HT-29 (cell line): ENCODE results near the gene STAMBP. TPM values are rescaled to one million over a fixed set of nuclear protein-coding genes. Genes with fewer than 3 reads are reported as not detected.
"Not testable (repeated sequence)": the region's sequence is repeated elsewhere in the genome, so short reads cannot be mapped to it uniquely, and the experiment has no call there.

Experiments used
- DNase-seq: peaks from one replicate; pipeline ENCODE4 v3.0.0-alpha.2; 2015; ENCODE audit warnings: low spot score
- total RNA-seq: library from RNA; depleted of rRNA; stranded (reverse); fragments of >200 nt; shearing (Covaris generic); gene quantifications from 2 replicates; pipeline ENCODE4 v1.2.3, GENCODE V29; 2014

The STAMBP gene
- total RNA-seq, 1 experiment from 2014 or later = 20.9 TPM

- DNase-seq = no peak
Measured at GRCh38 chr2:73886357-73886756, 57.6 kb downstream of the STAMBP start.

DNA sequence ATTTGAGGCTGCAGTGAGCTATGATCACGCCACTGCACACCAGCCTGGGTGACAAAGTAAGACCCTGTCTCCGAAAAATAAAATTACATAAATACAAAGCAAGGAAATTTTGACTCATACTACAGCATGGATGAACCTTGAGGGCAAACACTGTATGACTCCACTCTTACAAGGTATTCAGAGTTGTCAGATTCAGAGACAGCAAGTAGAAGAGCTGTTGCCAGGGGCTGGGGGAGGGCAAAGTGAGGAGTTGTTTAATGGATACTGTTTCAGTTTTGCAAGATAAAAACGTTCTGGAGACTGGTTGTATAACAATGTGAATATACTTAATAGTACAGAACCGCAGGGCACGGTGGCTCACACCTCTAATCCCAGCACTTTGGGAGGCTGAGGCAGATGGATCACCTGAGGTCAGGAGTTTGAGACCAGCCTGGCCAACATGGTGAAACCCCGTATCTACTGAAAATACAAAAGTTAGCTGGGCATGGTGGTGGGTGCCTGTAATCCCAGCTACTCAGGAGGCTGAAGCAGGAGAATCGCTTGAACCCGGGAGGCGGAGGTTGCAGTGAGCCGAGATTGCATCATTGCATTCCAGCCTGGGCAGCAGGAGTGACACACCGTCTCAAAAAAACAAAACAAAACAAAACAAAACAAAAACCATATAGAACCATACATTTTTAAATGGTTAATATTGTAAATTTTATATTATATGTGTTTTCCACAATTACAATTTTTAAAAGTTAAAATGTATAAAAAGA, 59.0 kb downstream of the STAMBP start:
- DNase-seq = not testable (repeated sequence)

DNA sequence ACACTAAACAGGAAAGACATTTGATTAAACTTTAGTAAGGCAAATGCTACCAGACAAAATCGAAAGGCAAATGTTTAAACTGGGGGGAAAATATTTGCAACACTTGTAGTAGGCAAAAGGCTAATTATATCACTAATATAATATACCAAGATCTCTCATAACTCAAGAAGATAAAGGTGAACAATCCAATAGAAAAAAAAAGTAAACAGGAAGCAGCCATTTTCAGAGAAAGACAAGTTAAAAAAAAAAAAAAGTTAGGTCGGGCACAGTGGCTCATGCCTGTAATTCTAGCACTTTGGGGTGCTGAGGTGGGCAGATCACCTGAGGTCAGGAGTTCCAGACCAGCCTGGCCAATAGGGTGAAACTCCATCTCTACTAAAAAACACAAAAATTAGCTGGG, 59.6 kb downstream of the STAMBP start:
- DNase-seq = no peak

GRCh38 chr2:73889206-73889605, 60.4 kb downstream of the STAMBP start:
- DNase-seq = no peak

- no peak for DNase-seq
Measured at GRCh38 chr2:73890301-73891092, 61.7 kb downstream of the STAMBP start.

DNA sequence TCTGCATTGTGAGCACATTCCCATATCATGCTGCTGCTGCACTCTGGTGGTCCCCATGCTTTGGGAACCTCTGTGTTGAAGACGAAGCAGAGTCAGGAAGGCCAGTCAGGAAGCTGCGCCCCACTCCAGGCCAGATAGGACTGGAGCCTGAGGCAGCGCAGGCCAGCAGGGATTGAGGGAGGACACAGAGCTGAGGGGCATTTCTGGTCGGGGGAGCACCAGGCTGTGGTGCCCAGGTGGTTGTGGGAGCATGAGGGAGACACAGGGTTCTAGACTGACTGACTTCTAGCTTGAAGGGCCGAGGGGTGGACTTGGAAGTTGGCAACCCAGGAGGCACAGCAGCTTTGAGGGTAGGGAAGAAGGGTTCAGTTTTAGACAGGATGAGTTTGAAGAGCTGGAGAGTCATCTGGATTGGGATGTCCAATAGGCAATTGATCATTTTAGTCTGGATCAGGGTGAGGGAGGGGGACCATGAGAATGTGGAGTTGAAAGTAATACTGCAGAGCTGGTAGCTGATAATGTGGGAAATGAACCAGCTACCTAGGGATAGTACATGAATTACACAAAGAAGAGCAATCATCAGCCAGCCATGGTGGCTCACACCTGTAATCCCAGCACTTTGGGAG, 62.6 kb downstream of the STAMBP start:
- DNase-seq = no peak

DNA sequence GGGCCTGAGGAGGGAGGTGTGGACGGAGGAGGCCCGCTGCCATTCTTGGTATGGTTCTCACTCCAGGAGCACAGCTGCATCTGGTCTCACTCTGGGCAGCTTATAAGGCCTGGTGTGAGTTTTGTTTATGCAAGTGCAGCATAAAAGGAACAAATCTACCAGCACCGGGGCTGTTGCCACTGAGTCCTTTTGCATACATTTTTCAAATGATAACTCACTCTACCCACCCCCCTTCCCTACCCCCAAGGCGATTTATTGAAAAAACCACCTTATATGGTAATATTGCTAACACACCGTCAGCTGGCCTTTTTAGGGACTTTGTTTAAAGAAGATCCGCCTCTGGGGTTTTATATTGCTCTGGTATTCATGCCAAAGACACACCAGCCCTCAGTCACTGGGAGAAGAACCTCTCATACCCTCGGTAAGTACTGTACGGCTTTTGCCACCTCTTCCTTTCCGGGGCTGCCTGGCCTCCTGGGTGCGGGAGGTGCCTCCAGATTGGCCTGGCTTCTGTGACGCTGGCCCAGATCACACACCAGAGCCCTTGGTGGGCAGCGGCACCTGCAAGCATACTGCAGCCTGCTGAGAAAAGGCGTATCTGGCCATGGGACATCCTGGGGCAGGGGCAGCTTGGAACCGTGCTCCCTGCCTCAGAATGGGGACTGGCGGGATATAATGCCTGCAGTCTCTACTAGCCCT, 64.0 kb downstream of the STAMBP start, which contains the start of gene ACTG2:
ACTG2 (plus strand) TSS at position 378 of the 699 bp plus-strand sequence. CDS start 8,304 bp downstream, outside the sequence.
- no peak for DNase-seq

DNA sequence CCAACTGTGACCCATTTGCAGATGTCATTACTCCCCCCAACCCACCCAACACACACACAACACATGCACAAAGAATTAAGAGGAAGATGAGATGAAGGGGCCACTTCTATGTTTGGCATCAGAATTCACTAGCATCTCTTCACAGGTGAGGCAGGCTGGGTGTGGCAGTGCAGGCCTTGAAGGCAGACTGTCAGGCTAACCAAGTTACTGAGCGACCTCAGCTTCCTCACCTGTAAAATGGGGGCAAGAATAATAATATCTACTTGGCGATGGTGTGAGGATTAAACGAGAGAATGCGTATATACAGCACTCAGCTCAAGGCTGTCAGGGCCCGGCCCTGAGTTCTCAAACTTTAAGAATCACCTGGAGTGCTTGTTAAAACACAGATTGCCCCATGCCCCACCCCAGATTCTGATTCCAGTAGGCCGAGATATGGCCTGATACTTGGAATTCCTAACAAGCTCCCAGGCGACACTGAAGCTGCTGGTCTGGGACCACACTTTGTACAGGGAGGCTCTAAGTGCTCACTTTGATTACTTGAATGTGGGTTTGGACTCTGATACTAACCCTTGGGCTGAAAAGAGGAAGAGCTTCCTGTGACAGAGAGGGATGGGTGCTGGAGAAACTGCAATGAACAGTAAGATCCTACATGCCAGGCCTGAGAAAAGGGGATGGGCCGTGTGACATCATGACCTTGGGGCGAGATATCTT, 65.2 kb downstream of the STAMBP start:
- DNase-seq = no peak

- DNase-seq = no peak
Measured at GRCh38 chr2:73894475-73894850, 65.7 kb downstream of the STAMBP start.

DNA sequence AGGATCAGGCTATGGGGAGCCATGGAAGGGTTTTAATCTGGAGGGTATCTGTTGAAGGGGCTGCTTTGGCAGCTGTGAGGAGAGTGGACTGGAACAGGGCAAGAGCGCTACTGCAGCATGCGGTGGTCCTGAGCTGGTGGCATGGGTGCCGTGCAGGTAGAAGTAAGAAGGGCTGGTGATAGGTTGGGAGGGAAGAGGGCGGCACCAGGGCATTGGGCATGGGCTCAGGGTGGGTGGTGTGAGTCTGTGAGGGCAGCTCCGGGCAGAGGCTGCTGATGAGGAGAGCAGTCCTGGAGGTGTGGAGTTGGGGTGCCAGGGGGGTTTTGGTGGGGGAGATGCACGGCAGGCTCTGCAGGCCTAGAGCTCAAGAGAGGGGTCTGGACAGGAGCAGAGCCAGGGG, 66.1 kb downstream of the STAMBP start:
- DNase-seq = no peak

DNA sequence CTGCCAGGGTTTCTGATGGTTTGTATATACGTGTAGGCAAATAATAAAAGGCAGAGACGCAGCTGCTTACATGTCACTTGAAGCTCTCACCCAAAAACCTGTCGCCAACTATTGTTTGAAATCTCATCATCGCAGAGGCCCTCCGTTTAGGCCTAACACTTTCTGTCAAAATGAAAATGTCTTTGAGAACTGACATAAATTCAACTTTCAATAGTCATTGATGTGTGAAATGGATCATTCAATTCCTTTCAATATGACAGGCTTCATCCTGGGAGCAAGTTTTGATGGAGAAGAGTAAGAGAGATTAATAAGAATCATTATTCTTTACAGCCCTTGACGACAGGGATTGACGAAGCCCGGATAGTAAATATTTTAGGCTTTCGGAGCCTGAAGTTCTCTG, 66.7 kb downstream of the STAMBP start:
- no peak for DNase-seq

DNA sequence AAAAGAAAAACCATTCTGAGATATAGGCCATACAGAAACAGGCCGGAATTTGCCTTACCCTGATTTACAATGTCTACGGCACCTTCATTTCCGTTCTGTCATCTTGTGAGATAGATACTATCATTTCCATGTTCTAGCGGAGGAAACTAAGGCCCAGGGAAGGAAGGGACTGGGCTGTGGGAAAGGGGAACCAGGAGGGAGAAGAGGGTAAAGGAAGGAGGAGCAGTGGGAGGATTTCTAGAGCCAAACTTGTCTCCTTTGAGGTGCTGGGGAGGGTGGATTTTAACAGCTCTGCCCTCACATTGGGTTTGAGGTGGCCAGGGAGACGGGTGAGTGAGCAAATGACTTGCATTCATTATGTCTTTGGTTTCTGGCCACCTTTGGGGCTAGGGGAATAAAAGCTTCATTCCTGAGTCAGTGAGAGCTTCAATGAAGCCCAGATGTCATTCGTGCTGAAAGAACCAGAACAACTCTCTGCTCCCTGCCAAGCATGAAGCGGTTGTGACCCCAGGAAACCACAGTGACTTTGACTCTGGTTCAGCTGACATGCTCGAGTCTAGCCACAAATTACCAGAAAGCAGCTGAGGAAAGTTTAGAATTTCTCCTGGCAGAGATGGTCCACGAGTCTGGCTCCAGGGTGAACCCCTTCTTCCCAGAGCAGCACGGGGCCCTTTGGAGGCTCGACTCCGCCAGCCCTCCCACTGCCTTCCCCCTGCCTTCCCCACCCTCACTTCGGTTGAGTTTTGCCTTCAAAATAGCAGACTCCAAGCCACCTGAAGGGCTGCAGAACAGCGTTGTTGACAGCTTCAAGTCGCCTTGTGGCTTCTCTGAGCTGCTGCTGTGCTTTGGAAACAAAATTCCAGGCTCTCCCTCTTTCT, 67.8 kb downstream of the STAMBP start:
- no peak for DNase-seq

DNA sequence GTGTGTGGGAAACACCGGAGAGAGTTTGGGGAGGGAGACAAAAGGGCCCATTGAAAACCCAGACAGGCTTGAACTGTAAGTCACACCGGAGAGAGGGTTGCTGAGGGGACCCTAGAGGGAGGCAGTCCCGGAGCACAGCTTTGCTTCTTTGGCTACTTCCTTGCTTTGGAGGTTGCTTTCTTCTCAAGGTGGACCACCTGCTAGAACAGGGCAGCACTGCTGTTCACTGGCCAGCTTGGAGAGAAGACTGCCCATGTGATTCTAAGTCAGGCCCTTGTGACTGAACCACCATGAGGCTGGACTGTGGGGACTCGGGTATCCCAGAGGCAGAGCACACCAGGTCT, 68.5 kb downstream of the STAMBP start:
- no peak for DNase-seq

GRCh38 chr2:73897934-73898333, 69.2 kb downstream of the STAMBP start:
- no peak for DNase-seq

- no peak for DNase-seq
Measured at GRCh38 chr2:73899801-73900336, 71.1 kb downstream of the STAMBP start.

DNA sequence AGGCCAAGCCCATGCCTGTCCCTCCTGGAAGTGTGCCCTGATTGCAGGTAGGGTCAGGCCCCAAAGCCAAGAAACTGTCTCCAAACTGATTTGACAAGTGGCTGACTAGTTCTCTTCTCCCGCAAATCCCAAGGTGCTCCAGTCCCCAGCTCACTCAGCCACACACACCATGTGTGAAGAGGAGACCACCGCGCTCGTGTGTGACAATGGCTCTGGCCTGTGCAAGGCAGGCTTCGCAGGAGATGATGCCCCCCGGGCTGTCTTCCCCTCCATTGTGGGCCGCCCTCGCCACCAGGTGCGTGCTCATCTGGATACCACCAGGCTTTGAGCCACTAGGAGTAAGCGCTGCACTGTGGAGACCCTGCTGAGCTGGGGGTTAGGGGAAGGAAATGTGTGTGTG, 72.4 kb downstream of the STAMBP start:
- DNase-seq = no peak

- no peak for DNase-seq
Measured at GRCh38 chr2:73902284-73902683, 73.5 kb downstream of the STAMBP start.

DNA sequence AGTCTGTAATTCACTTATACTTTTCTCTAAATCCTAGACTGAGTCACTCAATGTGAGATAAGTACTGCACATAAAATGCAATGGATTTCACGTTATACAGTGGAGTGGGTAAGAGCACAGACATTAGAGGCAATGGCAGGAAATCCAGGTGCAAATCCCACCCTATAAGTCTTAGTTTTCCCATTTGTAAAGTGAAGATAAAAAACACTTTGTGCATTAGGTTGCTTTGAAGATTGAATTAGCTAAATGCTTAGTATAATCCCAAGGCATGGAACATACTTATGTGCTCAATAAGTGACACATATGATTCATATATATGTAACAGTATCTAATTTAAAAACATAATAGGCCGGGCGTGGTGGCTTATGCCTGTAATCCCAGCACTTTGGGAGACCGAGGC, 74.6 kb downstream of the STAMBP start:
- no peak for DNase-seq

DNA sequence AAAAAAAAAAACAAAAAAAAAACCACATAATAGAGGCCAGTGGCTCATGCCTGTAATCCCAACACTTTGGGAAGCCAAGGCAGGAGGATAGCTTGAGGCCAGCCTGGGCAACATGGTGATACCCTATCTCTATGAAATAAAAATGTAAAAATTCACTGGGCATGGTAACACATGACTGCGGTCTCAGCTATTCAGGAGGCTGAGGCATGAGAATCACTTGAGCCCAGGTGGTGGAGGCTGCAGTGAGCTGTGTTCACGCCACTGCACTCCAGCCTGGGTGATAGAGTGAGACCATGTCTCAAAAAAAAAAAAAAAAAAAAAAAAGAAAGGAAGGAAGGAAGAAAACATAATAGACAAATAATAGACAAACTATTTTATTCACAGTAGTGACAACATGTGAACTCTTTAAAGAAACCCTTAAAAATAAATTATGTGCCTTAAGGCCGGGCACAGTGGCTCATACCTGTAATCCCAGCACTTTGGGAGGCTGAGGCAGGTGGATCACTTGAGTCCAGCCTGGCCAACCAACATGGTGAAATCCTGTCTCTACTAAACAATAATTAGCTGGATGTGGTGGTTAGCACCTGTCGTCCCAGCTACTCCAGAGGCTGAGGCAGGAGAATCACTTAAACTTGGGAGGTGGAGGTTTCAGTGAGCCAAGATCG, 75.3 kb downstream of the STAMBP start:
- not testable (repeated sequence) for DNase-seq
